ENCODE results near the gene GALNTL6.

GRCh38 chr4:172982151-172982590 lies 1169.0 kb downstream of the GALNTL6 start:
- no peak for TF ChIP-seq POLR2A (IDR thresholded peaks at IDR 0.05)
- TF ChIP-seq CTCF (IDR thresholded peaks at IDR 0.05): no peak
